Globus pallidus (tissue), 1 donor: Measurements from ENCODE around the gene PLXDC2.
"Not testable (repeated sequence)": the region's sequence is repeated elsewhere in the genome, so short reads cannot be mapped to it uniquely, and the experiment has no call there.

Source experiments
- DNase-seq: peaks from one replicate; pipeline ENCODE4 v3.0.0-alpha.2; 2015; ENCODE audit warnings: low spot score

Gene PLXDC2

GRCh38 chr10:19816411-19817230, at the start of gene PLXDC2:
TSS of gene PLXDC2 (plus strand) at chr10:19816432.
- DNase-seq, result peak; percentile 66

GRCh38 chr10:19767876-19768275, 48.4 kb upstream of the PLXDC2 start:
- no peak for DNase-seq

GRCh38 chr10:19769826-19770225, 46.4 kb upstream of the PLXDC2 start:
- DNase-seq, result not testable (repeated sequence)

- no peak for DNase-seq
These were observed 43.3 kb upstream of the PLXDC2 start for GRCh38 chr10:19772972-19773371.

GRCh38 chr10:19775296-19775695, 40.9 kb upstream of the PLXDC2 start:
- DNase-seq, result peak; percentile 31

- no peak for DNase-seq
These were observed 38.4 kb upstream of the PLXDC2 start for GRCh38 chr10:19777806-19778205.

- no peak for DNase-seq
These were observed 37.2 kb upstream of the PLXDC2 start for GRCh38 chr10:19778996-19779395.

GRCh38 chr10:19782430-19783089, 33.7 kb upstream of the PLXDC2 start:
- DNase-seq, result no peak

GRCh38 chr10:19783721-19784120, 32.5 kb upstream of the PLXDC2 start:
- no peak for DNase-seq

- DNase-seq, result no peak
These were observed 30.9 kb upstream of the PLXDC2 start for GRCh38 chr10:19785366-19785765.

GRCh38 chr10:19788075-19788686, 28.1 kb upstream of the PLXDC2 start:
- peak; percentile 36 for DNase-seq

- no peak for DNase-seq
These were observed 27.3 kb upstream of the PLXDC2 start for GRCh38 chr10:19788902-19789301.

GRCh38 chr10:19789607-19790006, 26.6 kb upstream of the PLXDC2 start:
- no peak for DNase-seq

- DNase-seq, result no peak
These were observed 25.2 kb upstream of the PLXDC2 start for GRCh38 chr10:19791032-19791431.

GRCh38 chr10:19795684-19796083, 20.5 kb upstream of the PLXDC2 start:
- no peak for DNase-seq

- DNase-seq, result no peak
These were observed 16.1 kb upstream of the PLXDC2 start for GRCh38 chr10:19800161-19800560.

- DNase-seq, result no peak
These were observed 14.9 kb upstream of the PLXDC2 start for GRCh38 chr10:19801369-19801768.

- no peak for DNase-seq
These were observed 12.6 kb upstream of the PLXDC2 start for GRCh38 chr10:19803676-19804075.

GRCh38 chr10:19809481-19809880, 6.8 kb upstream of the PLXDC2 start:
- no peak for DNase-seq

- DNase-seq, result peak; percentile 69
These were observed 4.7 kb upstream of the PLXDC2 start for GRCh38 chr10:19811540-19811939.

- no peak for DNase-seq
These were observed 3.3 kb upstream of the PLXDC2 start for GRCh38 chr10:19812976-19813375.

- DNase-seq, result no peak
These were observed 1.0 kb upstream of the PLXDC2 start for GRCh38 chr10:19815036-19815730.
